Measurements from ENCODE around the gene TMEM254. TPM values are rescaled to one million over a fixed set of nuclear protein-coding genes. Genes with fewer than 3 reads are reported as not detected.

TMEM254 gene
- total and polyA plus RNA-seq, 9 of the 15 experiments (the other 6 are each of a cell fraction or from before 2014, with no cell fraction given) = 0.59 to 4.7 (median 1.9) TPM

GRCh38 chr10:80118669-80119068 is 40.2 kb downstream of the TMEM254 start:
- Histone ChIP-seq H4K20me1 (replicated peaks; ENCODE audit: control insufficient read depth, insufficient read depth, low read length) (no peaks in the 10 kb centered on the region), H3K4me3 (no peak overlapping the region), H3K9me1 (ENCODE audit: control insufficient read depth, insufficient read depth, low read length) (no peaks in the 10 kb centered on the region), H3K27ac (ENCODE audit: extremely low read depth, low read depth, low read length) (no peak overlapping the region), H3K36me3 (ENCODE audit: control insufficient read depth, insufficient read depth, low read length) (no peaks in the 10 kb centered on the region), H3K9me3 (replicated peaks; ENCODE audit: control insufficient read depth, insufficient read depth, low read depth, low read length) (no peaks in the 10 kb centered on the region), H2AFZ (ENCODE audit: low read depth, low read length) (no peak overlapping the region), H3K27me3 (ENCODE audit: control insufficient read depth in 2 of 2, insufficient read depth in 2 of 2, low read length in 2 of 2) (peaks cover 8 to 9% of the 10 kb centered on the region in 2 experiments; a peak in 3 of 5 replicates), H3K79me2 (ENCODE audit: control insufficient read depth, insufficient read depth, low read length) (no peaks in the 10 kb centered on the region), H3K4me2 (ENCODE audit: insufficient read depth, low read length) (no peak overlapping the region), H3K9ac (ENCODE audit: insufficient read depth in 1 of 2, low read depth in 2 of 2, low read length in 2 of 2) (no peak overlapping the region), H3K4me1 (replicated peaks in 1 of 2; ENCODE audit: control insufficient read depth in 2 of 2, insufficient read depth in 2 of 2, low read length in 2 of 2) (no peaks in the 10 kb centered on the region)
- POLR2A ChIA-PET = interaction anchor here (0.8 to 1.1 kb wide), 2 partner anchors 12 to 85 kb away, joined by 3 read pairs; no protein-coding TSS in a partner anchor
- intact Hi-C loops (cut with micrococcal nuclease) (no loop called here), in situ Hi-C loops (cut with MboI) (no loop called here)
- FAIRE-seq (no peak), DNase-seq (ENCODE audit: extremely low read depth in 1 of 4, low spot score in 3 of 4) (no peak), ATAC-seq (no peak)
- CTCF ChIA-PET (ENCODE audit: low intra/inter-chr PET ratio) = no interaction called here
- TF ChIP-seq RFX1 (IDR thresholded peaks at IDR 0.05) = no peak
- TF ChIP-seq ZNF184 (CRISPR knock-in tag; IDR thresholded peaks at IDR 0.05) = no peak
- no peak for TF ChIP-seq ZNF212 (CRISPR knock-in tag; IDR thresholded peaks at IDR 0.05)
- TF ChIP-seq CREB5 (CRISPR knock-in tag; IDR thresholded peaks at IDR 0.05) = no peak
- no peak for TF ChIP-seq DIDO1 (tag; IDR thresholded peaks at IDR 0.05; ENCODE audit: low read depth)
- BruUV-seq (replicated peaks) = no TSS peak
- WGBS (ENCODE audit: insufficient coverage, low coverage, missing lambda C conversion rate) = 1% methylated on average over 4 of the region's 4 CpGs
